AG08395 (cell line): ENCODE results near the gene ARHGAP8.
"Not testable (repeated sequence)": the region's sequence is repeated elsewhere in the genome, so short reads cannot be mapped to it uniquely, and the experiment has no call there.

Source experiments
- DNase-seq: peaks from one replicate; pipeline ENCODE4 v3.0.0; 2012; ENCODE audit warnings: mixed read lengths, low spot score

ARHGAP8 gene

GRCh38 chr22:44739666-44740065 is 12.7 kb upstream of the ARHGAP8 start:
- DNase-seq = not testable (repeated sequence)

- DNase-seq = no peak
These were observed 12.1 kb upstream of the ARHGAP8 start for GRCh38 chr22:44740307-44740706.

DNA sequence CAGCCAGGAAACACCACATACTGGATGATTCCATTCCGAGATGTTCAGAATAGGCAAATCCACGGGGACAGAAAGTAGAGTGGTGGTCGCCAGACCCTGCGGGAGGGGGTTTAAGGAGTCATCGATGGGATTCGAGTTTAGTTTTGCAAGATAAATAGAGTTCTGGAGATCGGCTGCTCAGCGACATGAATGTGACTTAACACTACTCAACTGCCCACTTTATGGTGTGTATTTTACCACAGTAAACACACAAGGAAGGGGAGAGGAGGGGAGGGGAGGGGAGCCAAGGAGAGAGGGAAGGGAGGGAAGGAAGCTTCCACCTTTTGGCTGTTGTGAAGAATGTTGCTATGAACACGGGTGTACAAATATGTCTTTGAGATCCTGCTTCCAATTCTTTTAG is 10.4 kb upstream of the ARHGAP8 start:
- DNase-seq = no peak

GRCh38 chr22:44743247-44743646 is 9.1 kb upstream of the ARHGAP8 start:
- no peak for DNase-seq

- DNase-seq = no peak
These were observed 8.6 kb upstream of the ARHGAP8 start for GRCh38 chr22:44743804-44744211.

- DNase-seq = no peak
These were observed 6.3 kb upstream of the ARHGAP8 start for GRCh38 chr22:44745853-44746789.

DNA sequence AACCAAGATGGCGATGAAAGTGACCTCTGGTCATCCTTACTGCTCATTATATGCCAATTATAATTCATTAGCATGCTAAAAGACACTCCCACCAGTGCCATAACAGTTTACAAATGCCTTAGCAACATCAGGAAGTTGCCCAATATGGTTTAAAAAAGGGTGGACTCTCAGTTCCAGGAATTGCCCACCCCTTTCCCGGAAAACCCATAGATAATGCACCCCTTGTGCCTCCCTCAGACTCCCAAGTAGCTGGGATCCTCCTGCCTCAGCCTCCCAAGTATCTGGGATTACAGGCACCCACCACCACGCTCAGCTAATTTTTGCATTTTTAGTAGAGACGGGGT is 4.6 kb upstream of the ARHGAP8 start:
- not testable (repeated sequence) for DNase-seq

DNA sequence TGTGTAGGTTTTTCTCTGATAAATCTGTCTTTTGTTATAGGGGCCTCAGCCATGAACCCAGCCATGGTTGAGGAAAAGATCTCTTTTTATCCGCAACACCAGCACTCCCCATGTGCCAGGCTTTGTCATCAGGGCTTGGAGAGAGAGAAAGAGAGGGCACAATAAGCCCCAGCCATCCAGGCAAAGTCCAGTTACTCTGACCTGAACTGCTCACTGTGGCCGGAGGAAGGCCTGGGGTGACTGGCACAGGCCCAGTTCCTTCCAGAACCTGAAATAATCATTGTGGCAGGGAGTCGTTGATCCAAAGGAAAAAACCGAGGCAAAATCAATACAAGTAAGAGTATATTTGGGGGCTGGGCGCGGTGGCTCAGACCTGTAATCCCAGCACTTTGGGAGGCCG is 3.9 kb upstream of the ARHGAP8 start:
- no peak for DNase-seq

DNA sequence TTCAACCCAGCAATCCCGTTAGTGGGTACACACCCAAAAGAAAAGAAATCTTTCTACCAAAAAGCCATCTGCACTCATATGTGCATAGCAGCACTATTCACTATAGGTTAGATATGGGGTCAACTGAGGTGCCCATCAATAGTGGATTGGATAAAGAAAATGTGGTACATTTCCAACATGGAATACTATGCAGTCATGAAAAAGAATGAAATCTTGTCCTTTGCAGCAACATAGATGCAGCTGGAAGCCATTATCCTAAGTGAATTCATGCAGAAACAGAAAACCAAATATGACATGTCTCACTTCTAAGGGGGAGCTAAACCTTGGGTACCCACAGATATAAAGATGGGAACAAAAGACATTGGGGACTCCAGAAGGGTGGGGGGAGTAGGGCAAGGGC is 1.9 kb upstream of the ARHGAP8 start:
- no peak for DNase-seq

- peak; percentile 39 for DNase-seq
These were observed 1.0 kb downstream of the ARHGAP8 start for GRCh38 chr22:44753189-44754042.

GRCh38 chr22:44754998-44755397 is 2.6 kb downstream of the ARHGAP8 start:
- no peak for DNase-seq

DNA sequence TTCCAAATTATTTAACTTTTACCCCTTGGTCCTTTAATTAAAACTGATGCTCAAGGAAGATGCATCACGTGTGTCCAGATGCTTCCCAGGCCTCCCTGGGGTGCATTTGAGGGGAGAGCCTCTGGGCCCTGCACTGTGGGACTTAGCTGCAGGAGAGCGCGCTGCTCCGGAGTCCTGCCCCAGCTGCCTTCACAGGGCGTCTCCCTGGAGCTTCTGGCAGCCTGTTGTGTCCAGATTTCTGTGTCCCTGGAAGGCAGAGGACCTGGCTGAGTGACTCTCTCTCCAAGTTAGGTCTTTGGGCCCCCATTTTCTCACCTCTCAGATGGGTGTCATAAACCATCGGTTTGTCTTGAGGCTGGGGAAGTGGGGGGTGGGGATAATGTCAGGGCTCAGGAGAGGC is 3.0 kb downstream of the ARHGAP8 start:
- DNase-seq = no peak

- no peak for DNase-seq
These were observed 3.6 kb downstream of the ARHGAP8 start for GRCh38 chr22:44755956-44756361.

DNA sequence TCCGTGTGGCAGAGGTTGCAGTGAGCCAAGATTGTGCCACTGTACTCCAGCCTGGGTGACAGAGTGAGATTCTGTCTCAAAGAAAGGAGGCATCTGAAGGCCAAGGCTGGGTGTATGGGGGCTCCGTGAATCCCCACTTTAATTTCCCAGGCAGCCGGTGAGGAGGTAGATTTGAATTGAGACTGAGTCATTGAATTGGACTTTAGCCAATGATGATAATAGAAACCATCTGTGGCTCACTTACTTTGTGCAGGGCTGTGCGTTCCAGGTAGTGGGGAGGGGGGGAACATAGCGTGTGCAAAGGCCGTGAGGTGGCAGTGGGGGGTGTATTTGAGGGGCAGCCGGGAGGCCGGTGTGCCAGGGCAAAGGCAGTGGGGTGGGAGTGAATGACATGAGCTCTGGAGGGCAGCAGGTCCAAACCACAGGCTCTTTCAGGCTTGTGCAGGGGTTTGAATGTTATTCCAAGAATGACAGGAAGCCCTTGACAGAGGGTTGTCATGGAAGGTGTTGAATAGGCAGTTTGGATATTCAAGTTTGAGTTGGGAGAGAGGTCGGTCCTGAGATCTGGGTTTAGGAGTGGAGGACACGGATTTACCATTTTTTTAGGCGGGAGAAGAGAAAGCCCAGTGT is 6.1 kb downstream of the ARHGAP8 start:
- DNase-seq = peak; percentile 59

DNA sequence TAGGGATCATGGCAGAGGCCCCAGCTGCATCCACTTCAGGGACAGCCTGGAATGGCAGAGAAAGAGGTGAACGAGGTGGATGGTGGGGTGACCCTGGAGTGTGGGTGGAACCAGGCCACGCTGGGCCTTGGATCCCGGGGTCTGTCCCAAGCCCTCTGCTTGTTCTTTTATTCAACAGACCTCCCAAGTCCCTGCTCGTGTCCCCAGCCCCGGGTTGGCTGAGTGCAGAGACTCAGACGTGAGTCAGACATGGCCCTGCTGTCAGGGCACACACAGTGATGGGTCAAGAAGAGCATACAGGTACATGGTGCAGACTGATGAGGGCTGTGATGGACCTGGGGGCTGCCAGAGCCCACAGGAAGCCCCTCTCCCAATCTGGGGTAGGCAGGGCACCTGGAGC is 6.6 kb downstream of the ARHGAP8 start:
- DNase-seq = no peak

GRCh38 chr22:44759430-44760310 is 7.3 kb downstream of the ARHGAP8 start:
- DNase-seq = no peak

GRCh38 chr22:44760476-44760875 is 8.1 kb downstream of the ARHGAP8 start:
- no peak for DNase-seq

- DNase-seq = no peak
These were observed 8.7 kb downstream of the ARHGAP8 start for GRCh38 chr22:44761025-44761424.

DNA sequence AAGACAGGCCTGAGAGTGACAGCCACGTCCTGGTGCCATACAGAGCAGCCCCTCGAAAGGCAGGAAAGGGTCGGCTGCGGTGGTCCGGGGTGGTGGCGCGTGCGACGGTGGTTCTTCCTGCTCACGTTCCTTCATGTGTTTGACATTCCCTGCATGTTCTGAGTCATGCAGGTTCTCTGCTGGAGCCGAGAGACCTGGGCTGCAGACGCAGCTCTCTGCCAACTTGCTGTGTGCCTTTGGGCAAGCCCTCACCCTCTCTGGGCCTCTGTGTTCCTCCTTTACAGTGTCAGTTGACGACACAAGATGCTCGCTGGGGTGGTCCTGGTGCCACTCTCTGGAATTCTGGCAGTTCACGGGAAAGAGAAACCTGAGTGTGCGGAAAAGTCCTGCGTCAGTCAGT is 12.0 kb downstream of the ARHGAP8 start:
- DNase-seq = no peak

GRCh38 chr22:44764974-44765373 is 12.6 kb downstream of the ARHGAP8 start:
- DNase-seq = no peak

- no peak for DNase-seq
These were observed 13.4 kb downstream of the ARHGAP8 start for GRCh38 chr22:44765571-44766285.
